Peyer's patch (tissue), 4 donors: ENCODE results near the gene PRR5L.

ENCODE experiments used
- CTCF ChIP-seq, 6 experiments: fragments of 450-650 bp in 4 of 6; fragments of 200-600 bp in 2 of 6; sonication (generic) in 1 of 6; IDR thresholded peaks; one replicate each; pipeline ENCODE4 v1.5.1; 2017 to 2019; ENCODE audit warnings: antibody characterized with exemption in 6 of 6, mild to moderate bottlenecking in 3 of 6, moderate library complexity in 1 of 6
- POLR2A ChIP-seq, 2 donors: fragments of 450-650 bp; IDR thresholded peaks; one replicate each; pipeline ENCODE4 v1.5.1; 2017; ENCODE audit warnings: antibody characterized with exemption in 2 of 2, mild to moderate bottlenecking in 2 of 2, moderate library complexity in 2 of 2

- TF ChIP-seq CTCF (IDR thresholded peaks at IDR 0.05) (no peak), POLR2A (IDR thresholded peaks at IDR 0.05) (no peak)
These were observed 151.4 kb downstream of the PRR5L start for GRCh38 chr11:36447514-36447913.
